WTC11 (cell line): ENCODE results near the gene C11orf97. TPM values are rescaled to one million over a fixed set of nuclear protein-coding genes. Genes with fewer than 3 reads are reported as not detected.

Experiments used
- ATAC-seq: fragments of 200-7000 bp; cut with Tn5 transposase; 2 replicates; pipeline ENCODE4 v1.10.0; 2021; ENCODE audit warnings: mild to moderate bottlenecking, moderate library complexity
- Bru-seq: library from RNA; stranded (reverse); fragments of 400-500 nt; gene quantifications from one replicate; lab custom pipeline; 2021; lab: Mats Ljungman, UMichigan
- CTCF ChIA-PET: fragments of 300-600 bp; sonication (Branson Sonifier 250); formaldehyde crosslinking; loops from one replicate; lab custom pipeline; 2021; ENCODE audit warnings: antibody characterized with exemption; lab: Charles Lee
- POLR2A ChIA-PET: fragments of 350-600 bp; sonication (Branson Sonifier 250); formaldehyde crosslinking; loops from one replicate; lab custom pipeline; 2021; ENCODE audit warnings: antibody characterized with exemption; lab: Charles Lee
- DNase-seq: peaks from one replicate; pipeline ENCODE4 v3.0.0; 2021; ENCODE audit warnings: low spot score
- H3K27ac Mint-ChIP-seq: 2 replicates; pipeline ENCODE4 v1.8.0; 2021; ENCODE audit warnings: mixed read lengths
- H3K27me3 Mint-ChIP-seq: 2 replicates; pipeline ENCODE4 v1.8.0; 2021; ENCODE audit warnings: low read depth, mild to moderate bottlenecking, moderate library complexity, mixed read lengths
- H3K36me3 Mint-ChIP-seq: 2 replicates; pipeline ENCODE4 v1.8.0; 2021; ENCODE audit warnings: mixed read lengths
- H3K4me1 Mint-ChIP-seq: 2 replicates; pipeline ENCODE4 v1.8.0; 2022; ENCODE audit warnings: mixed read lengths
- H3K4me3 Mint-ChIP-seq: 2 replicates; pipeline ENCODE4 v1.8.0; 2021; ENCODE audit warnings: mild to moderate bottlenecking, moderate library complexity, mixed read lengths
- H3K9me3 Mint-ChIP-seq: 2 replicates; pipeline ENCODE4 v1.8.0; 2021; ENCODE audit warnings: mixed read lengths
- ARID4B ChIP-seq: sonication (generic); formaldehyde crosslinking; IDR thresholded peaks from 2 replicates; pipeline ENCODE4 v1.8.0; 2023; ENCODE audit warnings: missing genetic modification reagents, mild to moderate bottlenecking, borderline replicate concordance
- CBFB ChIP-seq: sonication (generic); formaldehyde crosslinking; IDR thresholded peaks from 2 replicates; pipeline ENCODE4 v1.8.1; 2022; ENCODE audit warnings: mild to moderate bottlenecking, low read depth, missing genetic modification reagents
- E2F4 ChIP-seq: sonication (generic); formaldehyde crosslinking; IDR thresholded peaks from 2 replicates; pipeline ENCODE4 v1.8.1; 2022; ENCODE audit warnings: low read depth, mild to moderate bottlenecking, moderate library complexity, missing genetic modification reagents, borderline replicate concordance
- ERG ChIP-seq: fragments of 250-450 bp; sonication (Bioruptor Pico); IDR thresholded peaks from 2 replicates; pipeline ENCODE4 v1.8.0; 2021; ENCODE audit warnings: mild to moderate bottlenecking
- ETV6 ChIP-seq: sonication (generic); formaldehyde crosslinking; IDR thresholded peaks from 2 replicates; pipeline ENCODE4 v1.8.1; 2022; ENCODE audit warnings: mild to moderate bottlenecking, missing genetic modification reagents
- GABPB1 ChIP-seq: sonication (generic); formaldehyde crosslinking; IDR thresholded peaks from 2 replicates; pipeline ENCODE4 v1.8.1; 2023; ENCODE audit warnings: mild to moderate bottlenecking, missing genetic modification reagents
- RORB ChIP-seq: fragments of 250-450 bp; sonication (Bioruptor Pico); IDR thresholded peaks from 2 replicates; pipeline ENCODE4 v1.9.0; 2021; ENCODE audit warnings: mild to moderate bottlenecking
- SMAD3 ChIP-seq: sonication (generic); formaldehyde crosslinking; IDR thresholded peaks from 2 replicates; pipeline ENCODE4 v1.8.0; 2022; ENCODE audit warnings: missing genetic modification reagents, mild to moderate bottlenecking, borderline replicate concordance
- SP1 ChIP-seq: sonication (generic); formaldehyde crosslinking; conservative IDR thresholded peaks from 2 replicates; pipeline ENCODE4 v1.8.1; 2022; ENCODE audit warnings: missing genetic modification reagents
- USF2 ChIP-seq: sonication (generic); formaldehyde crosslinking; IDR thresholded peaks from 2 replicates; pipeline ENCODE4 v1.8.1; 2023; ENCODE audit warnings: mild to moderate bottlenecking, missing genetic modification reagents, moderate library complexity
- ZNF219 ChIP-seq: sonication (generic); formaldehyde crosslinking; IDR thresholded peaks from 2 replicates; pipeline ENCODE4 v1.8.0; 2023; ENCODE audit warnings: missing genetic modification reagents, mild to moderate bottlenecking, borderline replicate concordance
- ZNF416 ChIP-seq: fragments of 250-450 bp; sonication (Bioruptor Pico); IDR thresholded peaks from 2 replicates; pipeline ENCODE4 v1.9.0; 2021; ENCODE audit warnings: mild to moderate bottlenecking, inconsistent platforms
- ZNF671 ChIP-seq: fragments of 250-450 bp; sonication (Bioruptor Pico); IDR thresholded peaks from 2 replicates; pipeline ENCODE4 v1.8.0; 2021; ENCODE audit warnings: mild to moderate bottlenecking
- long read RNA-seq, 3 experiments: library from RNA in 1 of 3; library from capped mRNA in 1 of 3; library from polyadenylated mRNA in 1 of 3; unstranded in 2 of 3; stranded (forward) in 1 of 3; transcript quantifications; one replicate each; pipeline ENCODE4 v2.0.0, GENCODE V29; 2021
- total RNA-seq: library from RNA; stranded (reverse); gene quantifications from 3 replicates; pipeline ENCODE4 v1.2.3, GENCODE V29; 2021
- TF ChIP-seq, protein P1 (sequence below): sonication (generic); formaldehyde crosslinking; IDR thresholded peaks from 2 replicates; pipeline ENCODE4 v1.8.0; 2022; ENCODE audit warnings: mild to moderate bottlenecking, missing genetic modification reagents
- TF ChIP-seq, protein P2 (sequence below): fragments of 250-450 bp; sonication (Bioruptor Pico); IDR thresholded peaks from 2 replicates; pipeline ENCODE4 v1.9.0; 2021; ENCODE audit warnings: mild to moderate bottlenecking
- TF ChIP-seq, protein P3 (sequence below): fragments of 250-450 bp; sonication (Bioruptor Pico); conservative IDR thresholded peaks from 2 replicates; pipeline ENCODE4 v1.9.0; 2021; ENCODE audit warnings: mild to moderate bottlenecking

C11orf97 gene, protein sequence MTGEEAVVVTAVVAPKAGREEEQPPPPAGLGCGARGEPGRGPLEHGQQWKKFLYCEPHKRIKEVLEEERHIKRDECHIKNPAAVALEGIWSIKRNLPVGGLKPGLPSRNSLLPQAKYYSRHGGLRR
- total RNA-seq (not detected in 3 replicates), Bru-seq, nascent RNA (not detected)
- long read RNA-seq, experiment 1, result 0 reads
- long read RNA-seq, experiment 2, partial matches to known transcripts, result 0 of 1 reads
- long read RNA-seq, experiment 2, other reads (novel, unspliced or antisense), result 1 of 1 reads
- long read RNA-seq, experiment 3, result 0 reads

- ATAC-seq (peak; percentile 99), DNase-seq (peak; percentile 86)
- Mint-ChIP-seq H3K9me3 (peaks cover 5% of the 10 kb centered on the region), H3K4me1 (peaks cover 5% of the 10 kb centered on the region), H3K27ac (no peak within 1 kb of the TSS), H3K4me3 (peak within 1 kb of the TSS; percentile 70), H3K36me3 (no peaks in the 10 kb centered on the region), H3K27me3 (peaks cover 61% of the 10 kb centered on the region)
- ChIA-PET POLR2A (interaction anchor here (0.9 kb wide), 1 partner anchor 728 kb away, joined by 4 read pairs; the partner anchor contains the start of gene MED17), CTCF (interaction anchor here (0.7 to 1.6 kb wide), 8 partner anchors 9 to 616 kb away, joined by 3 to 12 read pairs (median 4); no protein-coding TSS in a partner anchor)
- TF ChIP-seq SP1 (peak; percentile 39; the same call in 1 of the 2 replicates), ZNF416 (CRISPR knock-in tag) (no peak), ARID4B (peak; percentile 88; the same call in 1 of the 2 replicates)
- TF ChIP-seq, protein P1, sequence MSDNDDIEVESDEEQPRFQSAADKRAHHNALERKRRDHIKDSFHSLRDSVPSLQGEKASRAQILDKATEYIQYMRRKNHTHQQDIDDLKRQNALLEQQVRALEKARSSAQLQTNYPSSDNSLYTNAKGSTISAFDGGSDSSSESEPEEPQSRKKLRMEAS (CRISPR knock-in tag), result peak; percentile 68
Measured at GRCh38 chr11:94511932-94512781, at the start of gene C11orf97. TSS of gene C11orf97 (plus strand) at chr11:94512461. CDS start at chr11:94512529, 68 bp downstream.

DNA sequence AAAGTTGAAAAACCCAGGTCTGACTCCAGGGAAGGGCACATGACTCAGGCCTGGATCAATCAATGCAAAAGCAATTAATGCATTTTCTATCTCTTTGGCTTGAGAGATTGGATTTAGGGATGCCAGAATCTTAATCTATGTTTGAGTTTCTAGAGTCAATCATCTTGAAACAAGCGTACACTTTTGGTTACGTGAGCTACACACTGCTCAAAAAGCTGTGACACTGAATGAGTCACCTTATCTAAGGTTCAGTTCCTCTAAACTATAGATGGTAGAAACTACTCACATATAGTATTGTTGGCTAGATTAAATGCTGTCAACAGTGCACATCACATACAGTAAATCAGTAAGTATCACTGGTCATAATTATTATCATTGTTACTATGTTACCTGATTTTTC, 42.8 kb upstream of the C11orf97 start:
- DNase-seq, result no peak
- no peak overlapping the region for H3K27ac Mint-ChIP-seq
- TF ChIP-seq ETV6 (CRISPR knock-in tag) (no peak), RORB (CRISPR knock-in tag) (no peak)
- H3K9me3 Mint-ChIP-seq, result peaks cover 1% of the 10 kb centered on the region; the same call in 1 of the 2 replicates
- no peaks in the 10 kb centered on the region for H3K27me3 Mint-ChIP-seq
- no peak for ATAC-seq
- no peak overlapping the region for H3K4me3 Mint-ChIP-seq
- peaks cover 17% of the 10 kb centered on the region for H3K36me3 Mint-ChIP-seq
- POLR2A ChIA-PET, result no interaction called here
- CTCF ChIA-PET, result no interaction called here
- peaks cover 18% of the 10 kb centered on the region for H3K4me1 Mint-ChIP-seq

GRCh38 chr11:94472916-94473799, 39.1 kb upstream of the C11orf97 start:
- DNase-seq (no peak), ATAC-seq (peak; percentile 38; the same call in 1 of the 2 replicates)
- Mint-ChIP-seq H3K9me3 (no peaks in the 10 kb centered on the region), H3K4me1 (peaks cover 22% of the 10 kb centered on the region), H3K27me3 (no peaks in the 10 kb centered on the region), H3K36me3 (peaks cover 13% of the 10 kb centered on the region), H3K27ac (peak overlapping the region; percentile 91), H3K4me3 (peak overlapping the region; percentile 30)
- ChIA-PET POLR2A (no interaction called here), CTCF (no interaction called here)
- TF ChIP-seq E2F4 (CRISPR knock-in tag) (no peak), USF2 (CRISPR knock-in tag) (no peak), GABPB1 (no peak), ERG (CRISPR knock-in tag) (no peak), CBFB (CRISPR knock-in tag) (no peak), ZNF219 (CRISPR knock-in tag) (no peak), SMAD3 (CRISPR knock-in tag) (no peak), ZNF671 (no peak)
- TF ChIP-seq, protein P2, sequence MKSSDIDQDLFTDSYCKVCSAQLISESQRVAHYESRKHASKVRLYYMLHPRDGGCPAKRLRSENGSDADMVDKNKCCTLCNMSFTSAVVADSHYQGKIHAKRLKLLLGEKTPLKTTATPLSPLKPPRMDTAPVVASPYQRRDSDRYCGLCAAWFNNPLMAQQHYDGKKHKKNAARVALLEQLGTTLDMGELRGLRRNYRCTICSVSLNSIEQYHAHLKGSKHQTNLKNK (CRISPR knock-in tag), result no peak
- TF ChIP-seq, protein P3, sequence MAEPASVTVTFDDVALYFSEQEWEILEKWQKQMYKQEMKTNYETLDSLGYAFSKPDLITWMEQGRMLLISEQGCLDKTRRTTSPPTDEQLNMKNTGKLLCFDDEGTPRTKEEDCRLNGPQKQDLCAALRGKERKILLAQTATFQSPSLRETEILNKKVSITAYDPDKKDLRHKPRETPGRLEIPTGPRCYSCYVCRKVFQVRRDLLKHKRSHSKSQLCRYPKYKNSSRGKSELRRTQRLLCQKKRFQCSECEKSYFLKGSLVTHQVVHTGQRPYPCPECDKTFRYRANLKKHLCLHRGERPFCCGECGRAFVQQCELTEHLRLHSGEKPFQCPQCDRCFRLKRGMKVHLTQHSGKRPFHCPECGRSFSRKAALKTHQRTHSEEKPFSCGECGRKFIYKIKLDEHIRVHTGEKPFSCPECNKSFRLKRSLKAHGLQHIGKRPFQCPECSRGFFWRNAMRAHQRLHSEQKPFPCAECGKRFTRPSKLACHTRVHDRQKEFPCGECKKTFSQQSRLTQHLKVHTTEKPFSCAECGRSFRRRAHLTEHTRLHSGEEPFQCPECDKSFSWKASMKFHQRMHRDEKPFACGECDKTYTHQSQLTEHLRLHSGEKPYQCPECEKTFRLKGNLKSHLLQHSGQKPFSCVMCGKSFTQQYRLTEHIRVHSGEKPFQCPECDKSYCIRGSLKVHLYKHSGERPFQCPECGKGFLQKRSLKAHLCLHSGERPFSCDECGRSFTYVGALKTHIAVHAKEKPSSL (CRISPR knock-in tag), result no peak
